ENCODE measurements around the gene PCDH9. TPM values are rescaled to one million over a fixed set of nuclear protein-coding genes. Genes with fewer than 3 reads are reported as not detected.
"Not testable (repeated sequence)": the region's sequence is repeated elsewhere in the genome, so short reads cannot be mapped to it uniquely, and the experiment has no call there.

Gene PCDH9
- total RNA-seq, 1 experiment from 2014 or later: 5.8 TPM

DNA sequence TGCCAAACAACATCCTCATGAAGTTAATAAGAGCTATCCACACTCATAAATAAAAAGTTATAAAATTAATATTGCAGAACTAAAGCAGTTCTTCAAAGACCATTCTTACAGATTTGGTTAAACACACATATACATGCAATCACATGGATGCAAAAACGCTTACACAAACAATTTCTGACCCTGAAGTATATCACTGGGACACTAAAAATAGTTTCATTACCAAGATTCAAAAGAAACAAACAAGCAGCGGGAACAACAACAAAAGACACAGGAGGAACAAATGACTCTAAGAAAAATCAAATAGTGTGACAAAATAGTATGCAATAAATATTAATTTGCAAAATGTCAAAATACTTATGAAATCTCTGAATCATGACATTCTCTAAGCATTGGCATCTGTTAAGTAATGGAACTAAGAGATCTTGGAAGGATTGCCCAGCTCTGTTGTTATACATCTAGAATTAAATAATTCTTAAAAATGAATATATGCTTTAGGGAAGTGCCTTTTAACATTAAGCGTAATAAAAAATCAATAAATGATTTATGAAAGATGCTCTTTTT, 132.2 kb downstream of the PCDH9 start:
- BruUV-seq (replicated peaks): no TSS peak
- Histone ChIP-seq H3K36me3 (ENCODE audit: insufficient read depth, low read length, poor library complexity, severe bottlenecking) (no peaks in the 10 kb centered on the region), H3K27ac (ENCODE audit: low read depth, low read length, poor library complexity, severe bottlenecking) (no peak overlapping the region), H3K4me1 (ENCODE audit: insufficient read depth, low read length, poor library complexity, severe bottlenecking) (no peaks in the 10 kb centered on the region), H3K9me3 (ENCODE audit: low read depth, low read length, poor library complexity, severe bottlenecking) (no peaks in the 10 kb centered on the region), H3K27me3 (replicated peaks; ENCODE audit: insufficient read depth, low read depth, low read length, poor library complexity) (no peaks in the 10 kb centered on the region), H3K4me3 (ENCODE audit: low read depth, low read length, poor library complexity, severe bottlenecking) (no peak overlapping the region)
- DNase-seq (ENCODE audit: low spot score): no peak
- TF ChIP-seq, protein P1, sequence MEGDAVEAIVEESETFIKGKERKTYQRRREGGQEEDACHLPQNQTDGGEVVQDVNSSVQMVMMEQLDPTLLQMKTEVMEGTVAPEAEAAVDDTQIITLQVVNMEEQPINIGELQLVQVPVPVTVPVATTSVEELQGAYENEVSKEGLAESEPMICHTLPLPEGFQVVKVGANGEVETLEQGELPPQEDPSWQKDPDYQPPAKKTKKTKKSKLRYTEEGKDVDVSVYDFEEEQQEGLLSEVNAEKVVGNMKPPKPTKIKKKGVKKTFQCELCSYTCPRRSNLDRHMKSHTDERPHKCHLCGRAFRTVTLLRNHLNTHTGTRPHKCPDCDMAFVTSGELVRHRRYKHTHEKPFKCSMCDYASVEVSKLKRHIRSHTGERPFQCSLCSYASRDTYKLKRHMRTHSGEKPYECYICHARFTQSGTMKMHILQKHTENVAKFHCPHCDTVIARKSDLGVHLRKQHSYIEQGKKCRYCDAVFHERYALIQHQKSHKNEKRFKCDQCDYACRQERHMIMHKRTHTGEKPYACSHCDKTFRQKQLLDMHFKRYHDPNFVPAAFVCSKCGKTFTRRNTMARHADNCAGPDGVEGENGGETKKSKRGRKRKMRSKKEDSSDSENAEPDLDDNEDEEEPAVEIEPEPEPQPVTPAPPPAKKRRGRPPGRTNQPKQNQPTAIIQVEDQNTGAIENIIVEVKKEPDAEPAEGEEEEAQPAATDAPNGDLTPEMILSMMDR (conservative IDR thresholded peaks at IDR 0.05; ENCODE audit: low read depth, low read length): no peak
- TF ChIP-seq EZH2 (IDR thresholded peaks at IDR 0.05; ENCODE audit: borderline replicate concordance, low read depth, low read length, poor library complexity, severe bottlenecking): no peak
- ChIA-PET CTCF (no interaction called here), POLR2A (ENCODE audit: low non-redundant PET) (no interaction called here)
- intact Hi-C loops (cut with micrococcal nuclease; ENCODE audit: unreplicated experiment): no loop called here

DNA sequence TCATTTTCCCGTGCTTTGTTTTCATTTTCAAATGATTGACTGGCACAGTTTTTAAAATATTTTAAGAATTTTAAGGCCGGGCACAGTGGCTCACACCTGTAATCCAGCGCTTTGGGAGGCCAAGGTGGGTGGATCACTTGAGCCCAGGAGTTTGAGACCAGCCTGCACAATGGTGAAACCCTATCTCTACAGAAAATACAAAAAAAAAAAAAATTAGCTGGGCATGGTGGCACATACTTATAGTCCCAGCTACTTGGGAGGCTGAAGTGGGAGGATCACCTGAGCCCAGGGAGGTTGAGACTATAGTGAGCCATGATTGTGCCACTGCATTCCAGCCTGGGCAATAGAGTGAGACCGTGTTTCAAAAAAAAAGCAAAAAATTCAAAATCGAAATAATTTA, 133.2 kb downstream of the PCDH9 start:
- BruUV-seq (replicated peaks); H3K4me1 ChIP-seq (ENCODE audit: insufficient read depth, low read length, poor library complexity, severe bottlenecking); intact Hi-C loops (cut with micrococcal nuclease; ENCODE audit: unreplicated experiment); H3K9me3 ChIP-seq (ENCODE audit: low read depth, low read length, poor library complexity, severe bottlenecking); H3K27me3 ChIP-seq (replicated peaks; ENCODE audit: insufficient read depth, low read depth, low read length, poor library complexity); H3K36me3 ChIP-seq (ENCODE audit: insufficient read depth, low read length, poor library complexity, severe bottlenecking); POLR2A ChIA-PET (ENCODE audit: low non-redundant PET); DNase-seq (ENCODE audit: low spot score); H3K4me3 ChIP-seq (ENCODE audit: low read depth, low read length, poor library complexity, severe bottlenecking); CTCF ChIA-PET; H3K27ac ChIP-seq (ENCODE audit: low read depth, low read length, poor library complexity, severe bottlenecking): not testable (repeated sequence)

DNA sequence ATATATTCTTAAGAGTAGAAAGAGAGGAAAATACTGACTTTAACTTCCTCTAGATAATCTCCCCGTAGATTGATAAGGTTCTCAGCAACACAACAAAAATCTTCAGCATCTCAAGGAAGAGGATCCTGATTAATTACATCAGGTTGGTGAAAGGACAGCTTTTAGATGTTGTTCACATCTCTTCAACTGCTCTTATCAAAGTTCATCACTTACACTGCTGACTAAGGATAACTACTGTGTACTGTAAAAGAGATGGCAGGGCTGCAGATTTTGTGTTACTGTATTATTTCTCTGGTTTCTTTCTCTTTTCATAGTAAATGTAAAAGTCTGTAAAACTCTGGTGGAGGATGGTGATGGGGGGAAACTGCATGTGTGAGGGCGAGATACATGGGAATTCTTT, 133.7 kb downstream of the PCDH9 start:
- POLR2A ChIA-PET (ENCODE audit: low non-redundant PET): no interaction called here
- BruUV-seq (replicated peaks): no TSS peak

DNA sequence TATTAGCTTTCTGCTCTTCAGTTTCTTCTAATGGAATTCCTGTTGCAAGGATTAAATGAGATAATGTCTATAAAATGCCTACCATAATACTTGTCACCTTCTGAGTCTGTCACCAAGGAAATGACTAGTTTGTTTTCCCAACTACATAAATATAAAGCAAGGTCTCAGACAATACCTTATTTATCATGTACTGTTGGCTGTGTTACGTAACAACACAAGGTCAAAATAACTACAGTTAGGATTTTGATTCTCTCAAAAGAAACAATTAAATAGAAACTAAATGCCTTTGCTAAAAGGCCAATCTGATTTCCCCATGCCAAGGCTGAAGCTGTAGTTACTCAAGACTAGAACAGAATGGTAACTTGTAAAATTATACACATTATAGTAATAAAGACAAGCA, 134.5 kb downstream of the PCDH9 start:
- Histone ChIP-seq H3K27ac (ENCODE audit: low read depth, low read length, poor library complexity, severe bottlenecking) (no peak overlapping the region), H3K4me3 (ENCODE audit: low read depth, low read length, poor library complexity, severe bottlenecking) (no peak overlapping the region), H3K27me3 (replicated peaks; ENCODE audit: insufficient read depth, low read depth, low read length, poor library complexity) (no peaks in the 10 kb centered on the region), H3K4me1 (ENCODE audit: insufficient read depth, low read length, poor library complexity, severe bottlenecking) (no peaks in the 10 kb centered on the region), H3K9me3 (ENCODE audit: low read depth, low read length, poor library complexity, severe bottlenecking) (no peaks in the 10 kb centered on the region), H3K36me3 (ENCODE audit: insufficient read depth, low read length, poor library complexity, severe bottlenecking) (no peaks in the 10 kb centered on the region)
- intact Hi-C loops (cut with micrococcal nuclease; ENCODE audit: unreplicated experiment): no loop called here
- ChIA-PET POLR2A (ENCODE audit: low non-redundant PET) (interaction anchor here (0.7 kb wide), 1 partner anchor 11 kb away, joined by 5 read pairs; no protein-coding TSS in a partner anchor), CTCF (no interaction called here)
- no TSS peak for BruUV-seq (replicated peaks)
- no peak for DNase-seq (ENCODE audit: low spot score)
- TF ChIP-seq, protein P1 (conservative IDR thresholded peaks at IDR 0.05; ENCODE audit: low read depth, low read length): no peak
- no peak for TF ChIP-seq EZH2 (IDR thresholded peaks at IDR 0.05; ENCODE audit: borderline replicate concordance, low read depth, low read length, poor library complexity, severe bottlenecking)

More for the DNA sequence above, 133.7 kb downstream of the PCDH9 start:
- no peaks in the 10 kb centered on the region for H3K36me3 ChIP-seq (ENCODE audit: insufficient read depth, low read length, poor library complexity, severe bottlenecking)
- CTCF ChIA-PET: no interaction called here
- H3K27me3 ChIP-seq (replicated peaks; ENCODE audit: insufficient read depth, low read depth, low read length, poor library complexity): no peaks in the 10 kb centered on the region
- intact Hi-C loops (cut with micrococcal nuclease; ENCODE audit: unreplicated experiment): no loop called here
- H3K27ac ChIP-seq (ENCODE audit: low read depth, low read length, poor library complexity, severe bottlenecking): no peak overlapping the region
- no peak for TF ChIP-seq EZH2 (IDR thresholded peaks at IDR 0.05; ENCODE audit: borderline replicate concordance, low read depth, low read length, poor library complexity, severe bottlenecking)
- TF ChIP-seq, protein P1 (conservative IDR thresholded peaks at IDR 0.05; ENCODE audit: low read depth, low read length): no peak
- no peaks in the 10 kb centered on the region for H3K4me1 ChIP-seq (ENCODE audit: insufficient read depth, low read length, poor library complexity, severe bottlenecking)
- H3K4me3 ChIP-seq (ENCODE audit: low read depth, low read length, poor library complexity, severe bottlenecking): no peak overlapping the region
- no peaks in the 10 kb centered on the region for H3K9me3 ChIP-seq (ENCODE audit: low read depth, low read length, poor library complexity, severe bottlenecking)
- DNase-seq (ENCODE audit: low spot score): no peak

Measured in A673 (cell line).